Activated T-cell treated with anti-CD3 and anti-CD28 coated beads, Interleukin-2, amount 50 U/mL, for 1 hour (primary cell): ENCODE measurements around the gene DPT.
"Not testable (repeated sequence)": the region's sequence is repeated elsewhere in the genome, so short reads cannot be mapped to it uniquely, and the experiment has no call there.

Experiments
- DNase-seq: peaks from one replicate; pipeline ENCODE4 v3.0.0-alpha.2; 2020

DPT gene

GRCh38 chr1:168728473-168729404, at the start of gene DPT:
Gene DPT (minus strand): TSS chr1:168729206. CDS start chr1:168729174, 32 bp downstream.
- DNase-seq = no peak

GRCh38 chr1:168775366-168775765, 46.4 kb upstream of the DPT start:
- no peak for DNase-seq

GRCh38 chr1:168774241-168774640, 45.2 kb upstream of the DPT start:
- no peak for DNase-seq

DNA sequence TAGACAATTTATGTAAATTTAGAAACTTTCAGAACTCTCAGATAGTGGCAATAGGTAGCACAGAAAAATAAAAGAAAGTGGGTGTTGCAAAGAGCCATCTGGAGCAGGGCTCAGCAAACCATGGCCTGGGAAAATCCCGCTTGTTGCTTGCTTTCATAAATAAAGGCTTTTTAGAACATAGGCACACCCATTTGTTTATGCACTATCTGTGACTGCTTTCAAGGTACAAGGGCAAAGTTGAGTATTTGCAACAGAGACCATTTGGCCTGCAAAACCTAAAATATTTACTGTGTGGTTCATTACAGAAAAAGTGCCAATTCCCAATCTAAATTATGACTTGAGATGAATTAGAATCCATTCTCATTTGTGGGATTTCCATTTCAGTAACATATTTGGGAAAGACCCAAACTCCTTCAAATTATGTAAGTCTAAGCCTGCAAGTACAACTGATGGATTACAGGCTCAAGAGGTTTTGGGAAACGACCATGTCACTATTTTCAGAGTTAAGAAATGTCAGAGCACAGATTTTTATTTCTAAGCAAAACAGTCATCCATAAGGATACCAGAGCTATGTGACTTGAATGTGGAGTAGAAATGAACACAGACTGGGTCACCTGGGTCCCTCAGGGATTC, 43.5 kb upstream of the DPT start:
- no peak for DNase-seq

DNA sequence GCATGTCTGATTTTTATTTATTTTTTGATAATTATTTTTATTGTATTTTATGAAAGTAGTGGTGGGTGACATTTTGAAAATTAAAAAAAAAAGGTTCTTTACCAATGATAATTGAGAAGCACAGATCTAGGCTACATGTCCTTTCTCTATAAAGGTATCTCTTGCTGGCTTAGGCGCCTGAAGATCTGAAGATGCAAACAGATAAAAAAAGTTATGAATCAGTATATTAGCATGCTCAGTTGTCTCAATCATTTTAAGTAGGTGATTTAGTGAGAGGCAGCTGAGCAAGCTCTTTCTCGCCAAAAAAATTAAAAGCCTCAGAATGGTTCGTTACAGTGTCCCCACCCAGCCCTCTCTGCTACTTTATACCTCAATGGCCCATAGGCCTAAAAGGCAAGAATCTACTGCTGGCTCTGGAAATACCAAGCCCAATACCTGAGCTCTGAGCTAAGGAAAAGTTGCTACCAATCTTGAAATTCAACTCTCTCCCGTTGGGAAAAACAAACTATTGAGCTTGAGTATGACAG, 42.2 kb upstream of the DPT start:
- DNase-seq = no peak

GRCh38 chr1:168769893-168770292, 40.9 kb upstream of the DPT start:
- not testable (repeated sequence) for DNase-seq

DNA sequence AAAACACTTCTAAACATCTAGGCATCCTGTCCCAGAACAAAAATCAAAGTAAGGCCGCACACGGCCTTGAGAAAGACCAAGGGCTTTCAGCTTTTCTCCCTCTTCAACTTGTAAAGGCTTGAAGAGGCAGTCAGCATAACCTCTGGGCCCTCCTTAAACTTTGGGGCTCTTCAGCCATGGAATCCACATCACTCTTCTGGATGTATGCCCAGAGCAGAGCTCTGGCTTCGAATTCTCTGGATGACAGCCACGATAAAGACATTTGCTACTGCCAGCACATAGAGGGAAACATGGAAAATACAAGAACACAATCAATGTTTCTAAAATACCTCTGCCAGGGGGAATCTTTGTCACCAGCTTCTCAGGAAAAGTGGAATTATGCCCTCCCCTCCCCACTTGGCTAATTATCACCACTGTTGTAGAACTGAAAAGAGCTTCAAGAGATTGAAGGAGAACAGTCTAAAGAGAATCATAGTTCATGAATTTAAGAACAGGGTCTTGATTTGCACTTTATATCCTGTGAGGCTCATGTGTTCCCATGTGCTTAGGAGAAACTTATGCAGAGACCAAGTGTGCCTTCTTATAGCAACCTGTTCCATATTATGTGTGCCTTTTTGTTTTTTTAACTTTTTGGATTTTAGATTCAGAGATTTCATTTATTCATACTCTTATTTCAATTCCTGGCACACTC, 39.0 kb upstream of the DPT start:
- DNase-seq = no peak

DNA sequence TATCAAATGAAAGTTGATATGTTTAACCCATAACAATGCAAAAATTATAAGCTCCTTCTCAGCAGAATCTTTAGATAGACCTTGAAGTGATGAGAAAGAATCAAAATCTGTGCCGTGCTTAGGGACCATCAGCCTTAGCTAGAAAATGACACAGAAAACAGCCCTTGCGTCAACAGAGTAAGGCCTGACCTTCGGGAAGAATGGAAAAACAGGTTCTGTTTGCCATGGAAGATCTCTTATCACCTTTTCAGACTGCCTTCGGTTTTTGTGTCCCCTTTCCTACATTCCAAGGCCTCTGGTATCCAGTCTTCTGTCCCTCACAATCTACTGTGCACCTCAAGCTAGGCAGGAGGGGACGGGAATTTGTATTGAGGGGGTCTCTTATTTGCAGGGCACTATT, 37.6 kb upstream of the DPT start:
- DNase-seq = no peak

- DNase-seq = no peak
Measured at GRCh38 chr1:168763031-168763430, 34.0 kb upstream of the DPT start.

GRCh38 chr1:168762473-168762872, 33.5 kb upstream of the DPT start:
- DNase-seq = no peak

DNA sequence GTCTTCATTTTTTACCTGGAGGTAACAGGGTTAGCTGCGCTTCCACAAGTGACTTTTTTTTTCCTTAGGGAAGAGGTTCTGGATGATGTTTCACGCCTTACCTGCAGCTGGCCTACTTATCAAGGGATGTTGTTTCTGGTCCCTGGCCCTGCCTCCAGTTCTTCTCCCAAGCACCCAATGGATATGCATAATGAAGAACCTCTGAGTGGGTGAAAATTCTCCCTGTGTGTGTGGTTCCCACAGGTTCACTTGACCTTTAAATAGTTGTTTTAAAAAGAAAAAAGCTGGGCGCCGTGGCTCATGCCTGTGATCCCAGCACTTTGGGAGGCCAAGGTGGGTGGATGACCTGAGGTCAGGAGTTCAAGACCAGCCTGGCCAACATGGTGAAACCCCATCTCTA, 31.8 kb upstream of the DPT start:
- no peak for DNase-seq

GRCh38 chr1:168760241-168760640, 31.2 kb upstream of the DPT start:
- DNase-seq = no peak

- no peak for DNase-seq
Measured at GRCh38 chr1:168759077-168759476, 30.1 kb upstream of the DPT start.

- no peak for DNase-seq
Measured at GRCh38 chr1:168758503-168758902, 29.5 kb upstream of the DPT start.

DNA sequence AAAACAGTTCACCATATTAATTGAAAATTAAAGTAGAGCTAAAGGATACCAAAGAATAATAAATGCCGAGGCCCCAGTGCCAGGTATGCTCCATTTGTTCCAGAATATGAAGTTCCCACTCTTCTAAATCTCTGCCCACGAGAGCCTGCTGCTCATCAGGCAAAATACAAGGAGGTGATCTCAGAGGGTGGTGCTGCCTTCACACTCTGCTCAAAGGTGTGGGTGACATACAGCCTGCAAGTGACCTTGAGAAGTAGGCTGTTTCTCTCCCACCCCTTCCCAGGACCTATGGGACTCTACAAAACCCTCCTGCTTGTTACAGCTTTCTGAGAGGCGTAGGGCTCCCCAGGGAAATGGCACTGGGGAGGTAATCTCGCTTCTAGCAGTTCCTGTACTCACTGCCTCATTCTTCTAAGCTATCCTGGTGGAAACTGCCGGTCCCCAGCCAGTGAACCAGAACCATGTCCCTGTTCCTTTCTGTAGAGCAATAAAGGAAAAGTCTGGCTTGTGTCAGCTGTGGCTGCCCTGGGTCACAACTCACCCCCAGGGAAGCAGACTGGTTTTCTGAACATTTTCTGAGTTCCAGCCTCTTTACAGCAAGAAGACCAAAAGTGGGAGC, 26.9 kb upstream of the DPT start:
- no peak for DNase-seq

DNA sequence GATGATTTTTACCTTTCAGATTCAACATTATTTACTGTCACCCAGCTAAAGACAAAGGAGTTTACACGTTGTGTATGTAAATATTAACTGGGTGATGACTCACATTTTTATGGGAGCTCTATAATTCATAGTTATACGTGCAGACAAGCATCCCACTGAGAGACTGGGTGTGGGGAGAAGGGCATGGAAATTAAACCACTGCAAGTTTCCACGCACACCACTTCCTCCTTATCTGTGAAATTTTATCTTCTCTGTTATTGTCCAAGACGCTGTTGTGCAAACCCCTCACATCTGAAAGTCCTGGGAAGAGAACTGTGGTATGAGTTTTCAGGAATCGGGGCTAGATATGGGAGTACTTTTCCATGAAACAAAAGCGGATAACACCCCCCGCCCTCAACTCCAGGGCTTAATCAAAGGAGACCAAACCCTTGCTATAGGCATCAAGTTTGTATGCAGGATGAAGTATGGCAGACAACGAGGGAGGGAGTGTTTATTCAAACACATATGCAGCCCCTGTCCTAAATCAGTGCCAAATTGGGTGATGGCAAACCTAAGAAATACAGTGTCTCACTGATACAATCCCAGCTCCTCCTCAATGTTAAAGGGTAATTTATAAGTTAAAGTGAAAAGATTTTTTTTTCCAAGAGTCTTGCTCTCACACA, 23.3 kb upstream of the DPT start:
- DNase-seq = no peak

DNA sequence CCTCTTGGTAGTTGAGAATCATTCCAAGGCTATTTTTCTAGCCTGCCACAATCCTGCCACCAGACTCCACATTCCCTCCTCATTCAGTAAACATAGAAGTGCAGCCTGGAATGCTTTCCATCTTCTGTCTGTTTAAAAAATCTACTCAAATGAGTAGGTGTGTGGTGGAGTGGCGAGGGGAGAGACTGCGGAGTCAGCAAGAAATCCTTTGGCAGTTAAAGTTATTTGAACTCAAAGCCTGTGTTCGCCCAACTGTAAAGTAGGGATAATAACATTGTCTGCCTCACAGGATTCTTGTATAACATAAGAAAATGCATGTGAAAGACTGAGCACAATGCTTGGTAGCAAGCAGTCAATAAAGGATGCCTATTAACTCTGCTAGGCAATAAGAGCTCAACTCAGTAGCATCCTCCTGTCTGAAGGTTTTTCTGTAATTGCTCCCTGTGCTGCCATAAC, 22.2 kb upstream of the DPT start:
- no peak for DNase-seq

DNA sequence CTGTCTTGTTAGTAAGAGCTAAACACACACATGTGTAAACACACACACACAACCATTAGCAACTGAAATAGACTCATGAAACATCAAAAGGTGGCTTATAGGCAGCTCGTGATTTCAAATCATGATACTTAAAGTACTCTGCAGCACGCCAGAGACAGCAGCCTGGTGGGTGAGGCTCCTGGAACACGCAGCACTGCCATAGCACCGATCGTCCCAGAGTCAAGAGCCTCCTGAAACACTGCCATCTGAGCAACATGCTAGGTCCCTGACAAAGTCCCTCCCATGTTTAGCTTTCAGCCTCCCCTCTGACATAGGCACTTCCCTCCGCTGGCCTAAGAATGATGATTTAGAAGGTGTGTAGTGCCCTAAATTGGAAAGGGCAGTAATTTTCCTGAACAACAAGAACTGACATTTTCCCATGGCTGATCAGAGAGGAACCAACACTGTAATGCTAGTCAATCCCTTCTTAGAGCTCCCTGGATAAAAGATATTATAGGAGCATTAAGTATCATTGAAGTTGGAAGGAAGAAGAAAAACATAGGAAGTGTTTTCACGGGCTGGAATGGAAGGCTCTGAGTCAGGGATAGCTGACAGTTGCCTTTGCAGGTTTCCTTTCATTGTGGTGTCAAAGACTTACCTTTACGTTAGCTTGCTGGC, 14.1 kb upstream of the DPT start:
- DNase-seq = no peak

DNA sequence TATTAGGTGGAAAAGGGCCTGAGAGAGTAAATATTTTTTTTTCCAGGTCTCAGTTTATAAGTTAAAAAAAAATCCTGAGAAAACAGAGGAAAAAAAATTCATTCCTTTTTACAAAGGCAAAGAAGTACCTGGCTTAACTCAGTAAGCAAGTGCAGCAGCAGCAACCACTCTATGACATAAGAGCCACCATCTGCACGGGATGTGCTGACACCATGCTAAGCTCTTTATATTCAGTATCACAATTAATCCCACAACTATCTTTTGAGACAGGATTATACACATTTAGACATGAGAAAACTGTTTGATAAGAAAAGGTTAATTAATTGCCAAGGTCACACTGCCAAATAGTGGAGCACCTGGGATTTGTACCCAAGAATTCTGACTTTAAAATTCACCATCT, 13.4 kb upstream of the DPT start:
- no peak for DNase-seq

DNA sequence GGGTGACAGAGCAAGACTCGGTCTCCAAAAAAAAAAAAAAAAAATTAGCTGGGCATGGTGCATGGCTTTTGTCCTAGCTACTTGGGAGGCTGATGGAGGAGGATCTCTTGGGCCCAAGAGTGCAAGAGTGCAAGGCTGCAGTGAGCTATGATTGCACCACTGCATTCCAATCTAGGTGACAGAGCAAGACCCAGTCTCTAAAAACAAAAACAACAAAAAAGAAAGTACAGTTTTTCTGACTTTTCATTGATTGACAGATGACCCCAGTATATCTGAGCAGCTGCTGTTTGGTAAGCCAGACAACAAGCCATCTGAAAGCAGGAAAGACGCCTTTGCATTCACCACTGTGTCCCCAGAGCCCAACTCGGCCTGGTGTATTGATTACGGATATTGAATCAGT, 10.9 kb upstream of the DPT start:
- DNase-seq = no peak

- DNase-seq = no peak
Measured at GRCh38 chr1:168736520-168736919, 7.5 kb upstream of the DPT start.

- no peak for DNase-seq
Measured at GRCh38 chr1:168735974-168736373, 7.0 kb upstream of the DPT start.
